ENCODE data around the gene SLC22A23. TPM values are rescaled to one million over a fixed set of nuclear protein-coding genes. Genes with fewer than 3 reads are reported as not detected.

Gene SLC22A23
- total and polyA plus RNA-seq, 12 donors, result 2.3 to 18.5 (median 5.3) TPM

GRCh38 chr6:3221578-3221977, 235.3 kb downstream of the SLC22A23 start:
- intact Hi-C loops (cut with DNase I), result no loop called here
- Histone ChIP-seq H3K9me3 (replicated peaks in 1 of 3) (no peaks in the 10 kb centered on the region), H3K36me3 (replicated peaks in 1 of 2) (no peaks in the 10 kb centered on the region), H3K27ac (no peak overlapping the region), H3K27me3 (peaks cover 6% of the 10 kb centered on the region), H3K4me3 (no peak overlapping the region), H3K4me1 (replicated peaks in 1 of 2) (peaks cover 0 to 2% of the 10 kb centered on the region in 2 donors)
- no peak for DNase-seq
- WGBS, 4 donors, result 87 to 95% (median 92%) methylated on average over 4 of the region's 4 CpGs
- no peak for TF ChIP-seq POLR2A (IDR thresholded peaks at IDR 0.05)
- TF ChIP-seq CTCF (IDR thresholded peaks at IDR 0.05), result no peak

DNA sequence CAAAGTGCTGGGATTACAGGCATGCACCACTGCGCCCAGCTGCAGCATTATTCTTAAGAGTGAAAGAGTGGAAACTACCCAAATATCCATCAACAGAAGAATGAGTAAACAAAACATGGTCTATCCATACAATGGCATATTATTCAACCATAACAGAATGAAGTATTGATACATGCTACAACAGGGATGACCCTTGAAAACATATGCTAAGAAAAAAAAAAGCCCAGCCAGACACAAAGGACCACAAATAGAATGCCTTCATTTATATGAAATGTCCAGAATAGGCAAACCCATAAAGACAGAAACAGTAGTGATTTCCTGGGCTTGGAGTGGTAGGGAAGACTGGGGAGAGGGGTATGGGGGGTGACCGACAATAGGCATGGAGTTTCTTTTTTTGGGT, 236.5 kb downstream of the SLC22A23 start:
- WGBS, 4 donors, result 69 to 87% (median 76%) methylated on average over 2 of the region's 2 CpGs
- no peak overlapping the region for H3K27ac ChIP-seq
- intact Hi-C loops (cut with DNase I), result no loop called here

More for the DNA sequence above, 236.5 kb downstream of the SLC22A23 start:
- Histone ChIP-seq H3K27me3 (no peaks in the 10 kb centered on the region), H3K36me3 (replicated peaks in 1 of 2) (no peaks in the 10 kb centered on the region), H3K4me3 (no peak overlapping the region), H3K4me1 (replicated peaks in 1 of 2) (no peaks in the 10 kb centered on the region), H3K9me3 (replicated peaks in 1 of 3) (no peaks in the 10 kb centered on the region)
- DNase-seq, result no peak
- TF ChIP-seq CTCF (IDR thresholded peaks at IDR 0.05) (no peak), POLR2A (IDR thresholded peaks at IDR 0.05) (no peak)

Other genes with a start within 250 kb of the SLC22A23 start
- gene TUBB2B, start 229.4 kb downstream of the SLC22A23 start, total RNA-seq, result 10 to 100 TPM in 1 of 9 donors, 1 to 10 TPM in 6, under 1 TPM in 1, not detected in 1; 0.98 to 37.3 (median 1.9) TPM
- 1 to 10 TPM; 2.0 to 3.6 (median 3.2) TPM for gene TUBB2B, start 229.4 kb downstream of the SLC22A23 start, polyA plus RNA-seq
- 10 to 100 TPM in 8 of 9 donors, 1 to 10 TPM in 1; 4.9 to 23.6 (median 19.5) TPM for gene PSMG4, start 198.1 kb downstream of the SLC22A23 start, total RNA-seq
- gene PSMG4, start 198.1 kb downstream of the SLC22A23 start, polyA plus RNA-seq, result 10 to 100 TPM; 17.9 to 87.5 (median 55.7) TPM

All from adrenal gland (tissue), 12 donors.